Kidney epithelial cell (primary cell): ENCODE results near the gene ARHGEF18. TPM values are rescaled to one million over a fixed set of nuclear protein-coding genes. Genes with fewer than 3 reads are reported as not detected.
"Not testable (repeated sequence)": the region's sequence is repeated elsewhere in the genome, so short reads cannot be mapped to it uniquely, and the experiment has no call there.

Experiments
- DNase-seq: peaks from one replicate; pipeline ENCODE4 v3.0.0-alpha.2; 2010; ENCODE audit warnings: low read depth
- H3K27me3 ChIP-seq: 2 replicates; pipeline ENCODE4 v1.6.0; 2011; ENCODE audit warnings: low read length; ENCODE audit not compliant: control insufficient read depth, insufficient read depth
- H3K36me3 ChIP-seq: 2 replicates; pipeline ENCODE4 v1.5.1; 2011; ENCODE audit warnings: low read length; ENCODE audit not compliant: control insufficient read depth, insufficient read depth
- H3K4me3 ChIP-seq: 2 replicates; pipeline ENCODE4 v1.5.1; 2011; ENCODE audit warnings: low read depth, mild to moderate bottlenecking, control low read depth, low read length
- total RNA-seq: library from RNA; depleted of rRNA; stranded (reverse); fragments of >200 nt; gene quantifications from 2 replicates; pipeline ENCODE4 v1.2.3, GENCODE V29; 2015
- TF ChIP-seq, protein P1 (sequence below): IDR thresholded peaks from 2 replicates; pipeline ENCODE4 v1.5.1; 2011; ENCODE audit warnings: mild to moderate bottlenecking, moderate library complexity, low read length, control low read depth, inconsistent platforms; ENCODE audit not compliant: insufficient read depth, poor library complexity, severe bottlenecking

The ARHGEF18 gene
- total RNA-seq, 1 donor from 2014 or later = 123 TPM

DNA sequence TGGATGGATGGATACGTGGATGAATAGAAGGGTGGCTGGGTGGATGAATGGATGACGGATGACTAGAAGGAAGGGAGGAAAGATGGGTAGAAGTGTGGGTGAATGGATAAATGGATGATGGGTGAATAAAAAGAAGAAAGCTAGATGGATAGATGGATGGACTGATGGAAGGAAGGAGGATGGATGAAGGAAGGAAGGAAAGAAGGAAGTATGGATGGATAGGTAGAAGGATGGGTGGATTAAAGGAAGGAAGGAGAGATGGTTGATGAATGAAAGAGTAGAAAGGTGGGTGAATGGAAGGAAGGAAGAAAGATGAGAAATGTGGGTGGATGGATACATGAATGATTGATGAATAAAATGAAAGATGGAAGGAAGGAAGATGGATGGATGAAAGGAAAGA lies 14.5 kb downstream of the ARHGEF18 start:
- TF ChIP-seq, protein P1, sequence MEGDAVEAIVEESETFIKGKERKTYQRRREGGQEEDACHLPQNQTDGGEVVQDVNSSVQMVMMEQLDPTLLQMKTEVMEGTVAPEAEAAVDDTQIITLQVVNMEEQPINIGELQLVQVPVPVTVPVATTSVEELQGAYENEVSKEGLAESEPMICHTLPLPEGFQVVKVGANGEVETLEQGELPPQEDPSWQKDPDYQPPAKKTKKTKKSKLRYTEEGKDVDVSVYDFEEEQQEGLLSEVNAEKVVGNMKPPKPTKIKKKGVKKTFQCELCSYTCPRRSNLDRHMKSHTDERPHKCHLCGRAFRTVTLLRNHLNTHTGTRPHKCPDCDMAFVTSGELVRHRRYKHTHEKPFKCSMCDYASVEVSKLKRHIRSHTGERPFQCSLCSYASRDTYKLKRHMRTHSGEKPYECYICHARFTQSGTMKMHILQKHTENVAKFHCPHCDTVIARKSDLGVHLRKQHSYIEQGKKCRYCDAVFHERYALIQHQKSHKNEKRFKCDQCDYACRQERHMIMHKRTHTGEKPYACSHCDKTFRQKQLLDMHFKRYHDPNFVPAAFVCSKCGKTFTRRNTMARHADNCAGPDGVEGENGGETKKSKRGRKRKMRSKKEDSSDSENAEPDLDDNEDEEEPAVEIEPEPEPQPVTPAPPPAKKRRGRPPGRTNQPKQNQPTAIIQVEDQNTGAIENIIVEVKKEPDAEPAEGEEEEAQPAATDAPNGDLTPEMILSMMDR = no peak
- H3K4me3 ChIP-seq = no peak overlapping the region
- no peaks in the 10 kb centered on the region for H3K36me3 ChIP-seq
- no peak for DNase-seq
- H3K27me3 ChIP-seq = peaks cover 2% of the 10 kb centered on the region

- TF ChIP-seq, protein P1 = no peak
- no peak for DNase-seq
- Histone ChIP-seq H3K4me3 (no peak overlapping the region), H3K27me3 (peaks cover 2% of the 10 kb centered on the region), H3K36me3 (no peaks in the 10 kb centered on the region)
Measured at GRCh38 chr19:7366701-7367420, 18.1 kb downstream of the ARHGEF18 start.

DNA sequence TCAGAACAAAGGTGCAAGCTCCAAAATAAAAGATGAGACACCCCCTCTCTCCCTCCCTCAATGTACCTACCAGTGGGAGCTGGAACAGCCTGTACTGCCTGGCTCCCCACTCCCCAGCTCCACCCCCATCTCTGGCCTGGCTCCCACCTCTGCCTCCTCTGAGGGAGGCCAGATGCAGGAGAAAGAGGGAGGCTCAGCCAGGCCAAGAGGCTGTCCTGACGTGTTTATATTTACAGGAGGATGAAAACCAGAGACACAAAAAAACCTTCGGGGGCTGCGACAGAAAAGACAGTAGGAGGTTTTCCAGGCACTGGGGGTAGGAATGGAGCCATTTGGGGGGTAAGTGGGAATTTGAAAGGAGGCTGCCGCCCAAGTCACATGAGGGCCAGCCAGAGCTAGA lies 19.7 kb downstream of the ARHGEF18 start:
- H3K27me3 ChIP-seq = peaks cover 2% of the 10 kb centered on the region

GRCh38 chr19:7368866-7369265 lies 20.1 kb downstream of the ARHGEF18 start:
- not testable (repeated sequence) for H3K27me3 ChIP-seq, H3K36me3 ChIP-seq, H3K4me3 ChIP-seq, DNase-seq

More for the DNA sequence above, 19.7 kb downstream of the ARHGEF18 start:
- DNase-seq = no peak
- Histone ChIP-seq H3K36me3 (no peaks in the 10 kb centered on the region), H3K4me3 (no peak overlapping the region)
- TF ChIP-seq, protein P1 = no peak

DNA sequence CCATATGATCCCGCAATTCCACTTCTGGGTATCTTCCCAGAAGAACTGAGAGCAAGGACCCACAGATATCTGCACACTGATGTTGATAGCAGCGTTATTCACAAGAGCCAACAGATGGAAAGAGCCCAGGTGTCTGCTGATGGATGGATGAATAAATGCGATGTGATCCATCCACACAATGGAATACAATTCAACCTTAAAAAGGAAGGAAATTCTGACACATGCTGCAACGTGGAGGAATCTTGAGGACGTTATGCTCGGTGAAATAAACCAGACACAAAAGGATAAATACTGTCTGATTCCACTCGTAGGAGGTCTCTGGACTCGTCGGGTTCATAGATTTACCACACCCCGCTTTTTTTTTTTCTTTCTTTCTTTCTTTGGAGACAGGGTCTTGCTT lies 21.8 kb downstream of the ARHGEF18 start:
- no peak overlapping the region for H3K4me3 ChIP-seq
- TF ChIP-seq, protein P1 = no peak
- no peak for DNase-seq
- no peaks in the 10 kb centered on the region for H3K36me3 ChIP-seq
- no peaks in the 10 kb centered on the region for H3K27me3 ChIP-seq

GRCh38 chr19:7371001-7371400 lies 22.3 kb downstream of the ARHGEF18 start:
- TF ChIP-seq, protein P1 = no peak
- H3K27me3 ChIP-seq = no peaks in the 10 kb centered on the region
- no peak for DNase-seq
- H3K36me3 ChIP-seq = no peaks in the 10 kb centered on the region
- no peak overlapping the region for H3K4me3 ChIP-seq
